ENCODE results near the gene UGT1A6.

The UGT1A6 gene

GRCh38 chr2:233817361-233817911 is 124.7 kb downstream of the UGT1A6 start:
- H3K4me3 ChIP-seq (ENCODE audit: low read length) = no peak overlapping the region
- peaks cover 25% of the 10 kb centered on the region for H3K27me3 ChIP-seq (ENCODE audit: control insufficient read depth, insufficient read depth, low read length)
- no peaks in the 10 kb centered on the region for H3K4me1 ChIP-seq (ENCODE audit: control insufficient read depth, insufficient read depth, low read length)
- H3K36me3 ChIP-seq (ENCODE audit: insufficient read depth, low read length) = no peaks in the 10 kb centered on the region
- H3K4me2 ChIP-seq (ENCODE audit: low read length) = no peak overlapping the region
- H3K9me3 ChIP-seq (replicated peaks; ENCODE audit: low read length) = no peaks in the 10 kb centered on the region
- H3K9ac ChIP-seq (ENCODE audit: low read depth, low read length) = no peak overlapping the region

- Histone ChIP-seq H3K36me3 (ENCODE audit: insufficient read depth, low read length) (no peaks in the 10 kb centered on the region), H3K4me3 (ENCODE audit: low read length) (no peak overlapping the region), H3K27me3 (ENCODE audit: control insufficient read depth, insufficient read depth, low read length) (peaks cover 25% of the 10 kb centered on the region), H3K4me1 (ENCODE audit: control insufficient read depth, insufficient read depth, low read length) (no peaks in the 10 kb centered on the region), H3K4me2 (ENCODE audit: low read length) (no peak overlapping the region), H3K9ac (ENCODE audit: low read depth, low read length) (no peak overlapping the region), H3K9me3 (replicated peaks; ENCODE audit: low read length) (no peaks in the 10 kb centered on the region)
Observed at GRCh38 chr2:233817995-233818638, 125.4 kb downstream of the UGT1A6 start.

- H3K4me2 ChIP-seq (ENCODE audit: low read length) = no peak overlapping the region
- no peak overlapping the region for H3K4me3 ChIP-seq (ENCODE audit: low read length)
Observed at GRCh38 chr2:233818639-233819621, 126.2 kb downstream of the UGT1A6 start.

GRCh38 chr2:233819884-233820773 is 127.4 kb downstream of the UGT1A6 start:
- no peaks in the 10 kb centered on the region for H3K9me3 ChIP-seq (replicated peaks; ENCODE audit: low read length)
- peaks cover 24% of the 10 kb centered on the region for H3K27me3 ChIP-seq (ENCODE audit: control insufficient read depth, insufficient read depth, low read length)

More at GRCh38 chr2:233818639-233819621, 126.2 kb downstream of the UGT1A6 start:
- H3K9me3 ChIP-seq (replicated peaks; ENCODE audit: low read length) = no peaks in the 10 kb centered on the region
- peaks cover 25% of the 10 kb centered on the region for H3K27me3 ChIP-seq (ENCODE audit: control insufficient read depth, insufficient read depth, low read length)
- H3K9ac ChIP-seq (ENCODE audit: low read depth, low read length) = no peak overlapping the region
- no peaks in the 10 kb centered on the region for H3K36me3 ChIP-seq (ENCODE audit: insufficient read depth, low read length)
- no peaks in the 10 kb centered on the region for H3K4me1 ChIP-seq (ENCODE audit: control insufficient read depth, insufficient read depth, low read length)

GRCh38 chr2:233820774-233821105 is 128.1 kb downstream of the UGT1A6 start:
- Histone ChIP-seq H3K27me3 (ENCODE audit: control insufficient read depth, insufficient read depth, low read length) (peaks cover 18% of the 10 kb centered on the region), H3K4me3 (ENCODE audit: low read length) (no peak overlapping the region), H3K4me1 (ENCODE audit: control insufficient read depth, insufficient read depth, low read length) (no peaks in the 10 kb centered on the region), H3K4me2 (ENCODE audit: low read length) (no peak overlapping the region), H3K9me3 (replicated peaks; ENCODE audit: low read length) (no peaks in the 10 kb centered on the region), H3K36me3 (ENCODE audit: insufficient read depth, low read length) (no peaks in the 10 kb centered on the region), H3K9ac (ENCODE audit: low read depth, low read length) (no peak overlapping the region)

More at GRCh38 chr2:233819884-233820773, 127.4 kb downstream of the UGT1A6 start:
- Histone ChIP-seq H3K4me3 (ENCODE audit: low read length) (no peak overlapping the region), H3K9ac (ENCODE audit: low read depth, low read length) (no peak overlapping the region), H3K36me3 (ENCODE audit: insufficient read depth, low read length) (no peaks in the 10 kb centered on the region), H3K4me1 (ENCODE audit: control insufficient read depth, insufficient read depth, low read length) (no peaks in the 10 kb centered on the region), H3K4me2 (ENCODE audit: low read length) (no peak overlapping the region)

GRCh38 chr2:233821196-233821595 is 128.5 kb downstream of the UGT1A6 start:
- H3K4me1 ChIP-seq (ENCODE audit: control insufficient read depth, insufficient read depth, low read length) = no peaks in the 10 kb centered on the region
- H3K36me3 ChIP-seq (ENCODE audit: insufficient read depth, low read length) = no peaks in the 10 kb centered on the region
- H3K4me3 ChIP-seq (ENCODE audit: low read length) = no peak overlapping the region
- H3K4me2 ChIP-seq (ENCODE audit: low read length) = no peak overlapping the region
- H3K27me3 ChIP-seq (ENCODE audit: control insufficient read depth, insufficient read depth, low read length) = peaks cover 13% of the 10 kb centered on the region
- no peaks in the 10 kb centered on the region for H3K9me3 ChIP-seq (replicated peaks; ENCODE audit: low read length)
- H3K9ac ChIP-seq (ENCODE audit: low read depth, low read length) = no peak overlapping the region

- Histone ChIP-seq H3K4me3 (ENCODE audit: low read length) (no peak overlapping the region), H3K36me3 (ENCODE audit: insufficient read depth, low read length) (no peaks in the 10 kb centered on the region), H3K4me2 (ENCODE audit: low read length) (no peak overlapping the region), H3K9ac (ENCODE audit: low read depth, low read length) (no peak overlapping the region), H3K27me3 (ENCODE audit: control insufficient read depth, insufficient read depth, low read length) (peaks cover 11% of the 10 kb centered on the region), H3K4me1 (ENCODE audit: control insufficient read depth, insufficient read depth, low read length) (no peaks in the 10 kb centered on the region), H3K9me3 (replicated peaks; ENCODE audit: low read length) (no peaks in the 10 kb centered on the region)
Observed at GRCh38 chr2:233821709-233822100, 129.0 kb downstream of the UGT1A6 start.

- no peaks in the 10 kb centered on the region for H3K36me3 ChIP-seq (ENCODE audit: insufficient read depth, low read length)
- H3K4me3 ChIP-seq (ENCODE audit: low read length) = no peak overlapping the region
- peaks cover 11% of the 10 kb centered on the region for H3K27me3 ChIP-seq (ENCODE audit: control insufficient read depth, insufficient read depth, low read length)
Observed at GRCh38 chr2:233822101-233822771, 129.5 kb downstream of the UGT1A6 start.

More at GRCh38 chr2:233822101-233822771, 129.5 kb downstream of the UGT1A6 start:
- H3K9ac ChIP-seq (ENCODE audit: low read depth, low read length) = no peak overlapping the region
- H3K9me3 ChIP-seq (replicated peaks; ENCODE audit: low read length) = no peaks in the 10 kb centered on the region
- H3K4me2 ChIP-seq (ENCODE audit: low read length) = no peak overlapping the region
- H3K4me1 ChIP-seq (ENCODE audit: control insufficient read depth, insufficient read depth, low read length) = no peaks in the 10 kb centered on the region

Data from skeletal muscle satellite cell (primary cell).